Keratinocyte (primary cell): Measurements from ENCODE around the gene SCFD2. TPM values are rescaled to one million over a fixed set of nuclear protein-coding genes. Genes with fewer than 3 reads are reported as not detected.

ENCODE experiments used
- DNase-seq: peaks from one replicate; pipeline ENCODE4 v3.0.0-alpha.2; 2011; ENCODE audit warnings: low read depth, missing footprints, low spot score
- FAIRE-seq: peaks from 2 replicates; lab custom pipeline; 2011; peaks lifted over from hg19 to GRCh38; lab: Jason Lieb, UNC
- H2AFZ ChIP-seq: 2 replicates; pipeline ENCODE4 v1.6.0; 2012; ENCODE audit warnings: low read length, control low read depth, inconsistent platforms; ENCODE audit not compliant: control insufficient read depth
- H3K27ac ChIP-seq: 2 replicates; pipeline ENCODE4 v1.5.1; 2011; ENCODE audit warnings: low read length; ENCODE audit not compliant: control insufficient read depth, insufficient read depth
- H3K27me3 ChIP-seq: 3 replicates; pipeline ENCODE4 v1.6.0; 2011; ENCODE audit warnings: low read length; ENCODE audit not compliant: control insufficient read depth, insufficient read depth; ENCODE audit errors: extremely low read depth
- H3K36me3 ChIP-seq, 2 experiments: 2 replicates in 1 of 2; 3 replicates in 1 of 2; pipeline ENCODE4 v1.5.1; 2011; ENCODE audit warnings: low read length in 2 of 2, mild to moderate bottlenecking in 1 of 2; ENCODE audit not compliant: control insufficient read depth in 2 of 2, insufficient read depth in 2 of 2; ENCODE audit errors: extremely low read depth in 1 of 2
- H3K4me1 ChIP-seq: 3 replicates; pipeline ENCODE4 v1.5.1; 2011; ENCODE audit warnings: low read length; ENCODE audit not compliant: control insufficient read depth, insufficient read depth; ENCODE audit errors: extremely low read depth
- H3K4me2 ChIP-seq: 3 replicates; pipeline ENCODE4 v1.6.0; 2011; ENCODE audit warnings: low read depth, low read length; ENCODE audit not compliant: control insufficient read depth, insufficient read depth; ENCODE audit errors: extremely low read depth
- H3K4me3 ChIP-seq, 3 experiments: fragments of 200-600 bp in 1 of 3; sonication (generic) in 1 of 3; 2 replicates in 2 of 3; 3 replicates in 1 of 3; pipeline ENCODE4 v1.5.1; 2011 to 2016; ENCODE audit warnings: low read length in 3 of 3, mild to moderate bottlenecking in 3 of 3, control low read depth in 2 of 3, inconsistent platforms in 1 of 3, low read depth in 1 of 3, mixed read lengths in 1 of 3, mixed run types in 1 of 3, moderate library complexity in 1 of 3; ENCODE audit not compliant: control insufficient read depth in 2 of 3, insufficient read depth in 2 of 3; ENCODE audit errors: extremely low read depth in 1 of 3
- H3K79me2 ChIP-seq: 2 replicates; pipeline ENCODE4 v1.6.0; 2012; ENCODE audit warnings: low read length; ENCODE audit not compliant: control insufficient read depth, insufficient read depth
- H3K9ac ChIP-seq: 3 replicates; pipeline ENCODE4 v1.6.0; 2011; ENCODE audit warnings: low read length; ENCODE audit not compliant: control insufficient read depth, insufficient read depth; ENCODE audit errors: extremely low read depth
- H3K9me1 ChIP-seq: 3 replicates; pipeline ENCODE4 v1.6.0; 2011; ENCODE audit warnings: low read length; ENCODE audit not compliant: control insufficient read depth, insufficient read depth; ENCODE audit errors: extremely low read depth
- H3K9me3 ChIP-seq: 2 replicates; pipeline ENCODE4 v1.5.1; 2012; ENCODE audit warnings: low read depth, low read length; ENCODE audit not compliant: control insufficient read depth
- H4K20me1 ChIP-seq: 3 replicates; pipeline ENCODE4 v1.6.0; 2011; ENCODE audit warnings: low read length; ENCODE audit not compliant: control insufficient read depth, insufficient read depth; ENCODE audit errors: extremely low read depth
- CTCF ChIP-seq, 3 experiments: IDR thresholded peaks in 1 of 3; conservative IDR thresholded peaks in 1 of 3; optimal IDR thresholded peaks in 1 of 3; 2 replicates in 2 of 3; 3 replicates in 1 of 3; pipeline versions ENCODE3 to v1.5.1; 2011; ENCODE audit warnings: low read length in 3 of 3, mild to moderate bottlenecking in 3 of 3, moderate library complexity in 2 of 3, control low read depth in 1 of 3, inconsistent platforms in 1 of 3; ENCODE audit not compliant: insufficient read depth in 2 of 3; ENCODE audit errors: extremely low read depth in 1 of 3
- EZH2 ChIP-seq: IDR thresholded peaks from one replicate; pipeline ENCODE4 v1.6.1; 2012; ENCODE audit warnings: inconsistent platforms, mild to moderate bottlenecking, low read length, moderate library complexity
- dilution Hi-C: fragments of 300-500 bp; cut with MboI; formaldehyde crosslinking; loops from one replicate; pipeline ENCODE4 v1.7.0; 2020; ENCODE audit warnings: low sequenced_read_pairs; ENCODE audit not compliant: extremely low pct_ligation_motif_present
- polyA plus RNA-seq, 5 experiments: library from polyadenylated mRNA; depleted of rRNA in 3 of 5; stranded (reverse) in 3 of 5; stranded (forward) in 1 of 5; unstranded in 1 of 5; fragments of >200 nt; gene quantifications; 1 replicate in 1 of 5; 2 replicates in 3 of 5; 3 replicates in 1 of 5; pipeline versions ENCODE4 v1.2.1 to v1.2.3, GENCODE V29; 2011 to 2012; ENCODE audit warnings: missing spikeins in 2 of 5, low read depth in 1 of 5, low replicate concordance in 1 of 5

Gene SCFD2
- polyA plus RNA-seq, 1 donor (not counting 4 experiments of a cell fraction or from before 2014, with no cell fraction given), result 13.9 TPM

GRCh38 chr4:52907510-52907909 is 458.4 kb downstream of the SCFD2 start:
- dilution Hi-C loops, result no loop called here
- DNase-seq (no peak), FAIRE-seq (no peak)
- no peaks in the 10 kb centered on the region for H4K20me1 ChIP-seq
- no peaks in the 10 kb centered on the region for H3K4me1 ChIP-seq
- no peak overlapping the region for H3K27ac ChIP-seq
- H3K27me3 ChIP-seq, result no peaks in the 10 kb centered on the region
- H3K36me3 ChIP-seq, result no peaks in the 10 kb centered on the region
- H2AFZ ChIP-seq, result no peak overlapping the region
- TF ChIP-seq EZH2 (no peak), CTCF (optimal IDR thresholded peaks at IDR 0.05 in 1 of 3, IDR thresholded peaks at IDR 0.05 in 1 of 3, conservative IDR thresholded peaks at IDR 0.05 in 1 of 3; ENCODE audit: extremely low read depth in 1 of 3, insufficient read depth in 2 of 3, low read length in 3 of 3) (no peak)
- no peaks in the 10 kb centered on the region for H3K79me2 ChIP-seq
- no peaks in the 10 kb centered on the region for H3K9me1 ChIP-seq
- H3K9ac ChIP-seq, result no peak overlapping the region
- no peak overlapping the region for H3K4me2 ChIP-seq
- no peaks in the 10 kb centered on the region for H3K9me3 ChIP-seq
- H3K4me3 ChIP-seq, result no peak overlapping the region

DNA sequence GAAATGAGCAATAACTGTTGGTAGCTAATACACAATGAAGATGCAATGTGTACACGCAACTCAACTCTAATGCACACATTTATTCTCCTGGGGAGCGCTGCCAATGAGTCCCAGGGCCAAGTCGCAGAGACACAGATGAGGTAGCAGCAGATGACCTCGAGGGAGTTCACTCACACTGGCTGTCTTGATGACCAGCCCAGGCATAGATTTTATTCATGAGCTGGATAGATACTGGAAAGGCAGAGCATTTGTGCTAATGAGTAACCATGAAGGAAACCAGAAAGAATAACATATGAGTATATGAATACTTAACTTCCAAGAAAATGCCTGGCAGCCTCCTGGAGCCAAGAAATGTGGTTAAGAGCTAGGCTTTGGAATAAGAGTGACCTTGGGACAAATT is 461.4 kb downstream of the SCFD2 start:
- H3K9ac ChIP-seq, result no peak overlapping the region
- DNase-seq, result no peak

More for the DNA sequence above, 461.4 kb downstream of the SCFD2 start:
- dilution Hi-C loops, result no loop called here
- no peaks in the 10 kb centered on the region for H3K9me3 ChIP-seq
- no peaks in the 10 kb centered on the region for H3K36me3 ChIP-seq
- FAIRE-seq, result no peak
- H3K27ac ChIP-seq, result no peak overlapping the region
- no peaks in the 10 kb centered on the region for H3K27me3 ChIP-seq
- no peaks in the 10 kb centered on the region for H4K20me1 ChIP-seq
- no peak overlapping the region for H3K4me3 ChIP-seq
- H3K9me1 ChIP-seq, result no peaks in the 10 kb centered on the region
- no peak overlapping the region for H3K4me2 ChIP-seq
- H3K79me2 ChIP-seq, result no peaks in the 10 kb centered on the region
- H2AFZ ChIP-seq, result no peak overlapping the region
- TF ChIP-seq CTCF (optimal IDR thresholded peaks at IDR 0.05 in 1 of 3, IDR thresholded peaks at IDR 0.05 in 1 of 3, conservative IDR thresholded peaks at IDR 0.05 in 1 of 3; ENCODE audit: extremely low read depth in 1 of 3, insufficient read depth in 2 of 3, low read length in 3 of 3), result no peak
- TF ChIP-seq EZH2, result no peak
- no peaks in the 10 kb centered on the region for H3K4me1 ChIP-seq
